Activated naive CD4-positive, alpha-beta T cell treated with anti-CD3 and anti-CD28 coated beads for 36 hours (primary cell): Measurements from ENCODE around the gene HIC1. TPM values are rescaled to one million over a fixed set of nuclear protein-coding genes. Genes with fewer than 3 reads are reported as not detected.
A peak's percentile ranks its signal among the peaks of the same experiment; 100 is the strongest.

Source experiments
- CTCF ChIA-PET: fragments of 350-600 bp; sonication (Branson Sonifier 250); formaldehyde crosslinking; loops from one replicate; lab custom pipeline; 2021; ENCODE audit warnings: antibody characterized with exemption; lab: Charles Lee
- DNase-seq: peaks from one replicate; pipeline ENCODE4 v3.0.0-alpha.2; 2020
- H3K27ac Mint-ChIP-seq: one replicate; pipeline ENCODE4 v1.8.0; 2021; ENCODE audit warnings: mild to moderate bottlenecking, mixed read lengths
- H3K27me3 Mint-ChIP-seq: one replicate; pipeline ENCODE4 v1.8.0; 2021; ENCODE audit warnings: low read depth, mixed read lengths
- H3K36me3 Mint-ChIP-seq: one replicate; pipeline ENCODE4 v1.8.0; 2021; ENCODE audit warnings: low read depth, mixed read lengths
- H3K4me1 Mint-ChIP-seq: one replicate; pipeline ENCODE4 v1.8.0; 2021; ENCODE audit warnings: low read depth, mixed read lengths
- H3K4me3 Mint-ChIP-seq: one replicate; pipeline ENCODE4 v1.8.0; 2021; ENCODE audit warnings: mild to moderate bottlenecking, moderate library complexity, mixed read lengths
- H3K9me3 Mint-ChIP-seq: one replicate; pipeline ENCODE4 v1.8.0; 2021; ENCODE audit warnings: mixed read lengths
- intact Hi-C: fragments of 100-400 bp; cut with micrococcal nuclease; formaldehyde crosslinking; loops from one replicate; pipeline ENCODE4 v1.15.1; 2023
- total RNA-seq, 2 experiments: library from RNA; stranded (reverse); gene quantifications; one replicate each; pipeline ENCODE4 v1.2.3, GENCODE V29; 2021

HIC1 gene
- total RNA-seq, 2 experiments from 2014 or later = 14.8 TPM

DNA sequence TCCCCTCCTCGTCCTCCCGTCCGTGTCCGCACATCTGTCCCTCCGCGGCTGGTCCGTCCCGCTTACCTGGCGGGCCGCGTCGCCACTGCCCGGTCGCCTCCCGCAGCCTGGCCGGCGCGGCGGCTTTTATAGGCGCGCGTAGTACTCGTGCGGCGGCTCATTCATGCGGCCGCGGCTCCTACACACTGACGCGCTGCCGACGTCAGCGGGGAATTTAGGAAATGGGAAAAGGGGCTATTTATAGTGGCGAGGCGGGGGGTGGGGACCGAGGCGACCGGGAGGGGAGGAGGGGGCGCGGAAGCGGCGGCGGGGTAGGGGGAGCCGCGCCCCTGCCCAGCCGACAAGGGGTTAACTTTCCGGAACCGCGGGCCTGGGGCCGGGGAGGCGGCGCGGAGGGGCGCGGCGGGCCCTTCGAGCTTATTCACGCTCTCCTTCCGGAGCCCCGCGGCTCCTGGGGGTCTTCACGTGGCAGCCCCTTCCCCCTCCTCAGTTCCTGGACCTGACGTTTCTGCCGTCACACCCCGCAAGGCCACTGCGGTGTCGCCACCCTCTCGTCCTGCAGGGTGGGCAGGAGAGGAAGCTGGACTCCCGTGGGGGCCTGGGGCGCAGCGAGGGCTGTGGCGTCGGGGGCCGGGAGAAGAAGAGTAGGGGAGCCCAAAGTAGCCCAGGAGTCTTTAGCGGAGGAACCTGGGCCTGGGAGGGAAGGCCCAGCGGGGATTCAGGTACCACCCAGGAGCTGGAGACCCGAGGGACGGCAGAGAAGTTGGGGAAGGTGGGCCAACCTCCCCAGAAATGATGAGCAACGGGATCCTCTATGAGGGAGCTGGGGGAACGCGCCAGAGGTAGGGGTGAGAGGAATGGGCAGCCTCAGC is 3.6 kb upstream of the HIC1 start:
- H3K4me3 Mint-ChIP-seq = peak overlapping the region; percentile 36
- H3K27me3 Mint-ChIP-seq = peaks cover 17% of the 10 kb centered on the region
- no peak for DNase-seq
- H3K4me1 Mint-ChIP-seq = peaks cover 18% of the 10 kb centered on the region
- H3K27ac Mint-ChIP-seq = no peak overlapping the region
- CTCF ChIA-PET = interaction anchor here (1.0 to 1.8 kb wide), 2 partner anchors 193 to 212 kb away, joined by 3 to 5 read pairs; no protein-coding TSS in a partner anchor
- no peaks in the 10 kb centered on the region for H3K9me3 Mint-ChIP-seq
- H3K36me3 Mint-ChIP-seq = no peaks in the 10 kb centered on the region
- intact Hi-C loops = loop anchor here (5.0 kb wide), 2 partner anchors 251 to 351 kb away; partner anchors contain the start of genes MNT, SMG6 and SRR

DNA sequence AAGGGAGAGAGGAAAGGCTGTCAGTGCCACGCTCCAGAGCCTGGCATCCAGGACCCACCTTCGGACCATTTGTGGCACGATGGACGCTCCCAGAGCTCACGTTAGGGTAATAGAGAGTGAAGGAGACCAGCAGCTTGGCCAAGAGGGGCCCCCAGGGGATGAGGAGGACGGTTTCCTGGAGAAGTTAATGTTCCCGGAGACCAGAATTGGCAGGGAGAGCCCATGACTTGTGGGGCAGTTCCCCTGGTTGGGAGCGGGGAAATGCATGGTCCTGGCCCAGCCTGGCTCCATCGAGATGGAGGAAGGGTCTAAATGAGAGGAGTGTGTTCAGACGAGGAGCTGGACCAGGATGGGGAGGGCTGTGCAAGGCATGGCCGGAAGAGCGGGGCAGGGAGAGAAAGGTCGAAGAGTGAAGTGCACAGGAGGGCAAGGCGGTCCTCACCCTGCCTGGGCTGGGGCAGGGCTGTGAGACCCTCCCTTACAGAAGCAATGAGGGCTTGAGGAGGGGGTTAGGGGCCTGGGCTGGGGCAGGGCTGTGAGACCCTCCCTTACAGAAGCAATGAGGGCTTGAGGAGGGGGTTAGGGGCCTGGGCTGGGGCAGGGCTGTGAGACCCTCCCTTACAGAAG is 2.9 kb upstream of the HIC1 start:
- H3K4me1 Mint-ChIP-seq = peaks cover 18% of the 10 kb centered on the region
- no peak for DNase-seq
- peaks cover 17% of the 10 kb centered on the region for H3K27me3 Mint-ChIP-seq
- no peaks in the 10 kb centered on the region for H3K9me3 Mint-ChIP-seq
- no peak overlapping the region for H3K4me3 Mint-ChIP-seq
- CTCF ChIA-PET = interaction anchor here (1.0 to 1.8 kb wide), 2 partner anchors 193 to 212 kb away, joined by 3 to 5 read pairs; no protein-coding TSS in a partner anchor
- no peak overlapping the region for H3K27ac Mint-ChIP-seq
- intact Hi-C loops = loop anchor here (5.0 kb wide), 2 partner anchors 250 to 350 kb away; partner anchors contain the start of genes MNT, SMG6 and SRR
- peaks cover 2% of the 10 kb centered on the region for H3K36me3 Mint-ChIP-seq

DNA sequence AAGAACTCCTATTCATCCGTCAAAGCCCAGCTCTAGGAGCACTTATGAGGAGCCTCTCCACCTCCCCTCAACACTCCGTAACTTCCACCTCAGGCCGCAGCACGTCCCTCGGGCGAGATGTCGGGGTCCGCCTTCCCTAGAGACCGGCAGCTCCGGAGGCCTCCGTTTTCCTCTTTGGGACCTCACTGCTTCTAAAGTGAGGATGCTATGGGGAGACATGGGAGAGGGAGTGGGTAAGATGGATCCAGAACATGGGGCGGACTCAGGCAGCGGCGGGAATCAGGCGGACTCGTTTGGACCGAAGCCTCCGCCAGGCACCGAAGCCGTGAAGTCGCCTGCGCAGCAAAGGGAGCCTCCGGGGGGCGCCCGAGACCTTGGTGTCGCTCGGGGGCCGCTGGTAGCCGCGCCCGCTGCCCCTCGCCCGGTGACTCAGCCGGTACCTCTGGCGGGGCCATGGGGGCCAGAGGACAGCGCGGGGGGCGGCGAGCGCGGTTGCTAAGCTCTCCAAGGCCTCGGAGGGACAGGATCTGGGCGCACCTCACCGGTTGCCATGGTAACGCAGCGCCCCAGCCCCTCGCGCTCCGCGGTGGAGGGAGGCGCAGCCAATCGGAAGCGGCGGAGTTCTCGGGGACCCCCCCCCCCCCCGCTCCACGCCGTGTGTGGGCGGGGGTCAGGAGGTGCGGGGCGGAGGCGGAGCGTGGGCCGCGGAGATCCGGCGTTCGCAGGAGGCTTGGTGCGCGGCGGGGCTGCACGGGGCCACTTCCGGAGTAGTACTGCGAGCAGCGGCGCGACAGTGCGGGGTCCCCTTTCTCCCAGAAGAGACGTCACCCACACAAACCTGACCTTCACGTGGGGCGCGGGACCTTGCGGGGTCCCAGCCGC is 1.3 kb upstream of the HIC1 start:
- Mint-ChIP-seq H3K9me3 (no peaks in the 10 kb centered on the region), H3K36me3 (peaks cover 6% of the 10 kb centered on the region)
- peak; percentile 82 for DNase-seq

DNA sequence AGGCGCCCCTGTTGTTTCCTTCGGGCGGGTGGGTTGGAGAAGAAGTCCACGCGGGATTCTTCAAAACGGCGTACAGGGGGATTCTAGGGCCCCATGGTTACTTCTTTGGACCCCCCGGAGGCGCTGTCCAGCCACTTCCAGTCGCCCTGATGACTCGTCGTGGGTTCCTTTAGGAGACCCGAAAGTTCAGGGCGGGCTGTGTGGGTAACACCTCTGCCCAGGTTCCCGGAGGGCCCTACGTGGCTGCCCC is 716 bp upstream of the HIC1 start:
- H3K4me1 Mint-ChIP-seq = peaks cover 13% of the 10 kb centered on the region
- intact Hi-C loops = loop anchor here (1.0 to 5.0 kb wide), 6 partner anchors 190 to 348 kb away; partner anchors contain the start of genes MNT, SMG6, SRR and TSR1
- peaks cover 6% of the 10 kb centered on the region for H3K36me3 Mint-ChIP-seq
- H3K9me3 Mint-ChIP-seq = no peaks in the 10 kb centered on the region
- H3K27me3 Mint-ChIP-seq = peaks cover 17% of the 10 kb centered on the region
- CTCF ChIA-PET = interaction anchor here (0.6 to 3.2 kb wide), 30 partner anchors 9 to 299 kb away, joined by 3 to 44 read pairs (median 5); partner anchors contain the start of genes DPH1, SGSM2, SMG6 and SRR
- H3K4me3 Mint-ChIP-seq = peak overlapping the region; percentile 73
- peak overlapping the region; percentile 36 for H3K27ac Mint-ChIP-seq
- DNase-seq = no peak

More for the DNA sequence above, 1.3 kb upstream of the HIC1 start:
- CTCF ChIA-PET = interaction anchor here (0.6 to 3.2 kb wide), 19 partner anchors 8 to 741 kb away, joined by 3 to 44 read pairs (median 4); partner anchors contain the start of gene DPH1
- Mint-ChIP-seq H3K4me1 (peaks cover 19% of the 10 kb centered on the region), H3K4me3 (peak overlapping the region; percentile 73), H3K27ac (no peak overlapping the region), H3K27me3 (peaks cover 19% of the 10 kb centered on the region)
- intact Hi-C loops = loop anchor here (1.0 to 5.0 kb wide), 6 partner anchors 191 to 349 kb away; partner anchors contain the start of genes MNT, SMG6, SRR and TSR1

DNA sequence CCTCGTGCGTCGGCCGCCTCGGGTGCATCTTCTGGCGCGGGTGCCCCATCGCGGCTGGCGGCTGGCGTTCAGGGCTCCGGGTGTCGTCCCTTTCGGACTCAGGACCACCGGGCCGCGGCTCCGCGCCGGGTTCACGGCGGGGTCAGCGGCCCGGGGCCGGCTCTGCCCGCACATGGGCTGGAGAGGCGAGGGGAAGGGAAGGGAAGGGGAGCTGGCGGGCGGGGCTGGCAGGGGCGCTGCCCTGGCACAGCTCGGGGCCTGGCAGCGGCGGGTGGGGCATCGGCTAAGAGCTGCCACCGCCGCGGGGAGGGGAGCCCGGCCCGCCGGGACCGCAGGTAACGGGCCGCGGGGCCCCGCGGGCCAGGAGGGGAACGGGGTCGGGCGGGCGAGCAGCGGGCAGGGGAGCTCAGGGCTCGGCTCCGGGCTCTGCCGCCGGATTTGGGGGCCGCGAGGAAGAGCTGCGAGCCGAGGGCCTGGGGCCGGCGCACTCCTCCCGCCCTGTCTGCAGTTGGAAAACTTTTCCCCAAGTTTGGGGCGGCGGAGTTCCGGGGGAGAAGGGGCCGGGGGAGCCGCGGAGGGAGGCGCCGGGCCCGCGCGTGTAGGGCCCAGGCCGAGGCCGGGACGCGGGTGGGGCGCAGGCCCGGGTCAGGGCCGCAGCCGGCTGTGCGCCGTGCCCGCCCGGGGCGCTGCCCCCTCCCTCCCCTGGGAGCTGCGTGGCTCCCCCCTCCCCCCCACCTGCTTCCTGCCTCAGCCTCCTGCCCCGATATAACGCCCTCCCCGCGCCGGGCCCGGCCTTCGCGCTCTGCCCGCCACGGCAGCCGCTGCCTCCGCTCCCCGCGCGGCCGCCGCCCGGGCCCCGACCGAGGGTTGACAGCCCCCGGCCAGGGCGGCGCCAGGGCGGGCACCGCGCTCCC is 646 bp downstream of the HIC1 start:
- no peak overlapping the region for H3K27ac Mint-ChIP-seq
- intact Hi-C loops = loop anchor here (1.0 kb wide), 1 partner anchor 361 kb away; no protein-coding TSS in a partner anchor
- H3K4me1 Mint-ChIP-seq = peaks cover 10% of the 10 kb centered on the region
- no peaks in the 10 kb centered on the region for H3K9me3 Mint-ChIP-seq
- H3K36me3 Mint-ChIP-seq = peaks cover 15% of the 10 kb centered on the region
- peaks cover 15% of the 10 kb centered on the region for H3K27me3 Mint-ChIP-seq
- peak overlapping the region; percentile 73 for H3K4me3 Mint-ChIP-seq
- CTCF ChIA-PET = interaction anchor here (0.9 to 3.2 kb wide), 21 partner anchors 9 to 338 kb away, joined by 3 to 44 read pairs (median 5); partner anchors contain the start of genes SMG6 and SRR
- DNase-seq = peak; percentile 63

DNA sequence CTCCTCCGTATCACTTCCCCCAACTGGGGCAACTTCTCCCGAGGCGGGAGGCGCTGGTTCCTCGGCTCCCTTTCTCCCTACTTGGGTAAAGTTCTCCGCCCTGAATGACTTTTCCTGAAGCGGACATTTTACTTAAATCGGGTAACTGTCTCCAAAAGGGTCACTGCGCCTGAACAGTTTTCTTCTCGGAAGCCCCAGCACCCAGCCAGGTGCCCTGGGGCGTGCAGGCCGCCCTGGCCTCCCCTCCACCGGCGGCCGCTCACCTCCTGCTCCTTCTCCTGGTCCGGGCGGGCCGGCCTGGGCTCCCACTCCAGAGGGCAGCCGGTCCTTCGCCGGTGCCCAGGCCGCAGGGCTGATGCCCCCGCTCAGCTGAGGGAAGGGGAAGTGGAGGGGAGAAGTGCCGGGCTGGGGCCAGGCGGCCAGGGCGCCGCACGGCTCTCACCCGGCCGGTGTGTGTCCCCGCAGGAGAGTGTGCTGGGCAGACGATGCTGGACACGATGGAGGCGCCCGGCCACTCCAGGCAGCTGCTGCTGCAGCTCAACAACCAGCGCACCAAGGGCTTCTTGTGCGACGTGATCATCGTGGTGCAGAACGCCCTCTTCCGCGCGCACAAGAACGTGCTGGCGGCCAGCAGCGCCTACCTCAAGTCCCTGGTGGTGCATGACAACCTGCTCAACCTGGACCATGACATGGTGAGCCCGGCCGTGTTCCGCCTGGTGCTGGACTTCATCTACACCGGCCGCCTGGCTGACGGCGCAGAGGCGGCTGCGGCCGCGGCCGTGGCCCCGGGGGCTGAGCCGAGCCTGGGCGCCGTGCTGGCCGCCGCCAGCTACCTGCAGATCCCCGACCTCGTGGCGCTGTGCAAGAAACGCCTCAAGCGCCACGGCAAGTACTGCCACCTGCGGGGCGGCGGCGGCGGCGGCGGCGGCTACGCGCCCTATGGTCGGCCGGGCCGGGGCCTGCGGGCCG is 1.6 kb downstream of the HIC1 start:
- no peak overlapping the region for H3K27ac Mint-ChIP-seq
- DNase-seq = peak; percentile 67
- intact Hi-C loops = no loop called here
- H3K9me3 Mint-ChIP-seq = no peaks in the 10 kb centered on the region
- H3K36me3 Mint-ChIP-seq = peaks cover 22% of the 10 kb centered on the region
- H3K4me1 Mint-ChIP-seq = peaks cover 10% of the 10 kb centered on the region
- CTCF ChIA-PET = interaction anchor here (0.8 to 4.4 kb wide), 17 partner anchors 11 to 1000 kb away, joined by 3 to 44 read pairs (median 9); partner anchors contain the start of gene OVCA2
- peaks cover 13% of the 10 kb centered on the region for H3K27me3 Mint-ChIP-seq
- peak overlapping the region; percentile 73 for H3K4me3 Mint-ChIP-seq

DNA sequence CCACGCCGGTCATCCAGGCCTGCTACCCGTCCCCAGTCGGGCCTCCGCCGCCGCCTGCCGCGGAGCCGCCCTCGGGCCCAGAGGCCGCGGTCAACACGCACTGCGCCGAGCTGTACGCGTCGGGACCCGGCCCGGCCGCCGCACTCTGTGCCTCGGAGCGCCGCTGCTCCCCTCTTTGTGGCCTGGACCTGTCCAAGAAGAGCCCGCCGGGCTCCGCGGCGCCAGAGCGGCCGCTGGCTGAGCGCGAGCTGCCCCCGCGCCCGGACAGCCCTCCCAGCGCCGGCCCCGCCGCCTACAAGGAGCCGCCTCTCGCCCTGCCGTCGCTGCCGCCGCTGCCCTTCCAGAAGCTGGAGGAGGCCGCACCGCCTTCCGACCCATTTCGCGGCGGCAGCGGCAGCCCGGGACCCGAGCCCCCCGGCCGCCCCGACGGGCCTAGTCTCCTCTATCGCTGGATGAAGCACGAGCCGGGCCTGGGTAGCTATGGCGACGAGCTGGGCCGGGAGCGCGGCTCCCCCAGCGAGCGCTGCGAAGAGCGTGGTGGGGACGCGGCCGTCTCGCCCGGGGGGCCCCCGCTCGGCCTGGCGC is 2.4 kb downstream of the HIC1 start:
- Mint-ChIP-seq H3K4me3 (no peak overlapping the region), H3K27me3 (peaks cover 6% of the 10 kb centered on the region), H3K4me1 (peaks cover 10% of the 10 kb centered on the region), H3K36me3 (peaks cover 27% of the 10 kb centered on the region), H3K27ac (no peak overlapping the region), H3K9me3 (no peaks in the 10 kb centered on the region)
- no peak for DNase-seq
- CTCF ChIA-PET = interaction anchor here (0.8 to 4.4 kb wide), 20 partner anchors 8 to 1001 kb away, joined by 3 to 40 read pairs (median 4); partner anchors contain the start of genes OVCA2 and TSR1
- intact Hi-C loops = no loop called here

DNA sequence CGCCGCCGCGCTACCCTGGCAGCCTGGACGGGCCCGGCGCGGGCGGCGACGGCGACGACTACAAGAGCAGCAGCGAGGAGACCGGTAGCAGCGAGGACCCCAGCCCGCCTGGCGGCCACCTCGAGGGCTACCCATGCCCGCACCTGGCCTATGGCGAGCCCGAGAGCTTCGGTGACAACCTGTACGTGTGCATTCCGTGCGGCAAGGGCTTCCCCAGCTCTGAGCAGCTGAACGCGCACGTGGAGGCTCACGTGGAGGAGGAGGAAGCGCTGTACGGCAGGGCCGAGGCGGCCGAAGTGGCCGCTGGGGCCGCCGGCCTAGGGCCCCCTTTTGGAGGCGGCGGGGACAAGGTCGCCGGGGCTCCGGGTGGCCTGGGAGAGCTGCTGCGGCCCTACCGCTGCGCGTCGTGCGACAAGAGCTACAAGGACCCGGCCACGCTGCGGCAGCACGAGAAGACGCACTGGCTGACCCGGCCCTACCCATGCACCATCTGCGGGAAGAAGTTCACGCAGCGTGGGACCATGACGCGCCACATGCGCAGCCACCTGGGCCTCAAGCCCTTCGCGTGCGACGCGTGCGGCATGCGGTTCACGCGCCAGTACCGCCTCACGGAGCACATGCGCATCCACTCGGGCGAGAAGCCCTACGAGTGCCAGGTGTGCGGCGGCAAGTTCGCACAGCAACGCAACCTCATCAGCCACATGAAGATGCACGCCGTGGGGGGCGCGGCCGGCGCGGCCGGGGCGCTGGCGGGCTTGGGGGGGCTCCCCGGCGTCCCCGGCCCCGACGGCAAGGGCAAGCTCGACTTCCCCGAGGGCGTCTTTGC is 3.1 kb downstream of the HIC1 start:
- CTCF ChIA-PET = interaction anchor here (0.5 to 4.4 kb wide), 23 partner anchors 9 to 1256 kb away, joined by 3 to 40 read pairs (median 4); partner anchors contain the start of gene TSR1
- intact Hi-C loops = no loop called here
- no peak for DNase-seq
- H3K36me3 Mint-ChIP-seq = peaks cover 29% of the 10 kb centered on the region
- H3K4me1 Mint-ChIP-seq = peaks cover 9% of the 10 kb centered on the region
- H3K4me3 Mint-ChIP-seq = no peak overlapping the region
- no peak overlapping the region for H3K27ac Mint-ChIP-seq
- no peaks in the 10 kb centered on the region for H3K9me3 Mint-ChIP-seq
- H3K27me3 Mint-ChIP-seq = peaks cover 5% of the 10 kb centered on the region
